Neuronal stem cell (in vitro differentiated cells): Measurements from ENCODE around the gene ARHGEF7.
A peak's percentile ranks its signal among the peaks of the same experiment; 100 is the strongest.

Source experiments
- DNase-seq: peaks from one replicate; pipeline ENCODE4 v3.0.0-alpha.2; 2013; ENCODE audit warnings: low spot score
- H2AFZ ChIP-seq: one replicate; pipeline ENCODE4 v1.6.1; 2013; ENCODE audit warnings: mild to moderate bottlenecking, low read length, inconsistent platforms
- H2AK5ac ChIP-seq: 2 replicates; pipeline ENCODE4 v1.6.1; 2013; ENCODE audit warnings: low read depth, mild to moderate bottlenecking, inconsistent platforms, low read length, moderate library complexity, mixed read lengths
- H2BK120ac ChIP-seq: 2 replicates; pipeline ENCODE4 v1.6.1; 2013; ENCODE audit warnings: low read depth, mild to moderate bottlenecking, inconsistent platforms, low read length, moderate library complexity, mixed read lengths
- H2BK12ac ChIP-seq: one replicate; pipeline ENCODE4 v1.6.1; 2013; ENCODE audit warnings: low read length, inconsistent platforms
- H2BK15ac ChIP-seq: 2 replicates; pipeline ENCODE4 v1.6.1; 2013; ENCODE audit warnings: mild to moderate bottlenecking, low read length, inconsistent platforms, mixed read lengths
- H2BK5ac ChIP-seq: one replicate; pipeline ENCODE4 v1.6.1; 2013; ENCODE audit warnings: inconsistent platforms, mild to moderate bottlenecking, low read length, moderate library complexity
- H3K14ac ChIP-seq: one replicate; pipeline ENCODE4 v1.6.1; 2013; ENCODE audit warnings: low read length, inconsistent platforms
- H3K18ac ChIP-seq: 2 replicates; pipeline ENCODE4 v1.6.1; 2013; ENCODE audit warnings: low read length, inconsistent platforms
- H3K23ac ChIP-seq: 2 replicates; pipeline ENCODE4 v1.6.1; 2013; ENCODE audit warnings: low read depth, mild to moderate bottlenecking, mixed read lengths, low read length, inconsistent platforms; ENCODE audit not compliant: poor library complexity
- H3K27ac ChIP-seq: replicated peaks from 3 replicates; pipeline ENCODE4 v1.5.1; 2013; ENCODE audit warnings: low read length, inconsistent platforms
- H3K27me3 ChIP-seq, 3 experiments: 2 replicates each; pipeline ENCODE4 v1.6.1; 2013; ENCODE audit warnings: low read length in 3 of 3, mild to moderate bottlenecking in 2 of 3, inconsistent platforms in 1 of 3, low read depth in 1 of 3, mixed read lengths in 1 of 3, moderate library complexity in 1 of 3; ENCODE audit not compliant: control insufficient read depth in 3 of 3, insufficient read depth in 3 of 3
- H3K36me3 ChIP-seq, 2 donors: replicated peaks in 1 of 2; 2 replicates each; pipeline ENCODE4 v1.6.1; 2013; ENCODE audit warnings: low read length in 2 of 2; ENCODE audit not compliant: control insufficient read depth in 2 of 2, insufficient read depth in 2 of 2
- H3K4ac ChIP-seq: 2 replicates; pipeline ENCODE4 v1.6.1; 2013; ENCODE audit warnings: inconsistent platforms, mild to moderate bottlenecking, low read length, moderate library complexity
- H3K4me1 ChIP-seq, 2 donors: 1 replicate in 1 of 2; 2 replicates in 1 of 2; pipeline ENCODE4 v1.6.1; 2013; ENCODE audit warnings: low read length in 2 of 2, low read depth in 1 of 2; ENCODE audit not compliant: control insufficient read depth in 2 of 2, insufficient read depth in 1 of 2
- H3K4me2 ChIP-seq: one replicate; pipeline ENCODE4 v1.6.1; 2013; ENCODE audit warnings: mild to moderate bottlenecking, low read length, inconsistent platforms; ENCODE audit not compliant: insufficient read depth, poor library complexity, severe bottlenecking
- H3K4me3 ChIP-seq, 2 donors: 2 replicates each; pipeline ENCODE4 v1.5.1; 2013; ENCODE audit warnings: low read length in 2 of 2, mild to moderate bottlenecking in 2 of 2, inconsistent platforms in 1 of 2, moderate library complexity in 1 of 2
- H3K79me1 ChIP-seq: one replicate; pipeline ENCODE4 v1.6.1; 2013; ENCODE audit warnings: low read depth, mild to moderate bottlenecking, inconsistent platforms, low read length, moderate library complexity
- H3K9ac ChIP-seq: one replicate; pipeline ENCODE4 v1.6.1; 2013; ENCODE audit warnings: mild to moderate bottlenecking, low read depth, low read length, inconsistent platforms; ENCODE audit not compliant: poor library complexity
- H3K9me3 ChIP-seq, 2 donors: replicated peaks in 1 of 2; 2 replicates each; pipeline versions ENCODE3 to v1.6.1; 2013; ENCODE audit warnings: low read length in 2 of 2, mild to moderate bottlenecking in 2 of 2, inconsistent platforms in 1 of 2, low read depth in 1 of 2, mixed read lengths in 1 of 2, moderate library complexity in 1 of 2; ENCODE audit not compliant: control insufficient read depth in 2 of 2, insufficient read depth in 1 of 2
- H4K8ac ChIP-seq: one replicate; pipeline ENCODE4 v1.6.1; 2013; ENCODE audit warnings: low read depth, mild to moderate bottlenecking, inconsistent platforms, low read length, moderate library complexity
- H4K91ac ChIP-seq: one replicate; pipeline ENCODE4 v1.6.1; 2013; ENCODE audit warnings: low read length, low read depth, mild to moderate bottlenecking, inconsistent platforms; ENCODE audit not compliant: poor library complexity
- WGBS, 2 donors: extraction: QIAGEN DNeasy Blood & Tissue Kit; methylation state at CpG; one replicate each; pipeline ENCODE4 v1.1.7; 2013; ENCODE audit warnings: missing lambda C conversion rate in 2 of 2, mixed read lengths in 1 of 2; ENCODE audit not compliant: insufficient read length in 2 of 2, insufficient replicate concordance in 1 of 2; ENCODE audit errors: extremely low coverage in 2 of 2; 5-methylcytosine and 5-hydroxymethylcytosine counted together

The ARHGEF7 gene

DNA sequence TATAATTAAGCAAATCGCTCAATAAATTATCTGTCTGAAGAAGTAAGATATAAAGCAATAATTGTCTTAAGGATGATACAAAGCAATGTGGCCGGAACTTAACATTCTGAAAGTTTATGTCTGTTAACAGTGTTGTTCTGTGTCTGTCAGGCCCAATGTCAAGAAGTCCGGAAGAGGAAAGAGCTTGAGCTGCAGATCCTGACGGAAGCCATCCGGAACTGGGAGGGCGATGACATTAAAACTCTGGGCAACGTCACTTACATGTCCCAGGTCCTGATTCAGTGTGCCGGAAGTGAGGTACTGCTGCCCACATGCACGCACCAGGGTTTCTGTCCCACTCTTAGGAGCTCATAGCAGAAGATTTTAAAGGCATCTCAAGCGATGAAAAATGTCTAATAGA is 160.3 kb downstream of the ARHGEF7 start:
- WGBS, 2 donors: no CpG with 5 or more reads among the region's 10 CpGs
- Histone ChIP-seq H3K23ac (no peak overlapping the region), H2AFZ (no peak overlapping the region), H3K4ac (no peak overlapping the region), H4K91ac (no peak overlapping the region), H3K9ac (no peak overlapping the region), H3K18ac (no peak overlapping the region), H2AK5ac (no peak overlapping the region), H3K36me3 (peaks cover 32 to 100% of the 10 kb centered on the region in 2 donors), H3K4me3 (no peak overlapping the region), H2BK5ac (no peak overlapping the region), H4K8ac (no peak overlapping the region), H2BK12ac (no peak overlapping the region), H3K4me1 (no peaks in the 10 kb centered on the region), H2BK120ac (no peak overlapping the region), H3K14ac (no peak overlapping the region), H3K27me3 (no peaks in the 10 kb centered on the region), H3K27ac (no peak overlapping the region), H3K9me3 (no peaks in the 10 kb centered on the region), H3K79me1 (peaks cover 5% of the 10 kb centered on the region), H3K4me2 (no peak overlapping the region), H2BK15ac (no peak overlapping the region)
- no peak for DNase-seq

- no peak overlapping the region for H2BK5ac ChIP-seq
- no CpG with 5 or more reads among the region's 5 CpGs for WGBS, 2 donors
- H3K36me3 ChIP-seq: peaks cover 34 to 99% of the 10 kb centered on the region in 2 donors
- H3K4ac ChIP-seq: no peak overlapping the region
- H3K27ac ChIP-seq: no peak overlapping the region
- no peak overlapping the region for H3K14ac ChIP-seq
- H3K4me3 ChIP-seq: no peak overlapping the region
- H2BK12ac ChIP-seq: no peak overlapping the region
- H3K27me3 ChIP-seq: no peaks in the 10 kb centered on the region
- H2BK120ac ChIP-seq: no peak overlapping the region
- H2AK5ac ChIP-seq: no peak overlapping the region
- no peak overlapping the region for H4K8ac ChIP-seq
- no peak overlapping the region for H3K4me2 ChIP-seq
- peaks cover 3% of the 10 kb centered on the region for H3K79me1 ChIP-seq
- no peak overlapping the region for H3K9ac ChIP-seq
- no peak overlapping the region for H3K18ac ChIP-seq
- no peak overlapping the region for H4K91ac ChIP-seq
- H2AFZ ChIP-seq: no peak overlapping the region
- no peak overlapping the region for H3K23ac ChIP-seq
- no peaks in the 10 kb centered on the region for H3K4me1 ChIP-seq
- no peak overlapping the region for H2BK15ac ChIP-seq
- DNase-seq: no peak
- H3K9me3 ChIP-seq: no peaks in the 10 kb centered on the region
Observed at GRCh38 chr13:111275995-111276618, 161.0 kb downstream of the ARHGEF7 start.

DNA sequence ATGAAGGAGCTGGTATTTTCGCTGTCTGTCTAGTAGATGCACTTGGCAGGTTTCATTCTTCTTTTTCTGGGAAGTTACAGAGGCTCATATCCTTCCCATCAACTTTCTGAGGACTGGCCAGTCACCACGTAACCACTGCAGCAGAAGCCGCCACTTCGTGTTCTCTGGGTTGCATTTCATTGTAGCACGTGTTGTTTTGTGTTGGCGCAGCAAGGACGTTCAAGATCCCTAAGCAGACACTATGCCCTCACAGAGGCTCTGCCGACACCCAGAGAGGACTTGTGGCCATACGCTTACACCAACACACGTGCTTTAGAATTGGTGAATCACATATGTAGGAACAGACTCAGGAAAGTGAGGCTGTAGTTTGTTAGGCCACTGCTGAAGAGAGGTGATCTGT is 163.1 kb downstream of the ARHGEF7 start:
- Histone ChIP-seq H3K79me1 (peaks cover 5% of the 10 kb centered on the region), H3K9ac (no peak overlapping the region), H2BK5ac (no peak overlapping the region), H3K4ac (no peak overlapping the region), H2BK120ac (no peak overlapping the region), H4K91ac (no peak overlapping the region), H3K27ac (no peak overlapping the region), H3K9me3 (no peaks in the 10 kb centered on the region), H3K18ac (no peak overlapping the region), H3K4me2 (no peak overlapping the region), H3K4me3 (no peak overlapping the region), H3K36me3 (peaks cover 32 to 99% of the 10 kb centered on the region in 2 donors), H2AFZ (no peak overlapping the region), H4K8ac (no peak overlapping the region), H3K23ac (no peak overlapping the region), H2BK12ac (no peak overlapping the region), H3K14ac (no peak overlapping the region), H2BK15ac (no peak overlapping the region), H3K27me3 (no peaks in the 10 kb centered on the region), H2AK5ac (no peak overlapping the region), H3K4me1 (no peaks in the 10 kb centered on the region)
- WGBS, 2 donors: no CpG with 5 or more reads among the region's 10 CpGs
- DNase-seq: no peak

DNA sequence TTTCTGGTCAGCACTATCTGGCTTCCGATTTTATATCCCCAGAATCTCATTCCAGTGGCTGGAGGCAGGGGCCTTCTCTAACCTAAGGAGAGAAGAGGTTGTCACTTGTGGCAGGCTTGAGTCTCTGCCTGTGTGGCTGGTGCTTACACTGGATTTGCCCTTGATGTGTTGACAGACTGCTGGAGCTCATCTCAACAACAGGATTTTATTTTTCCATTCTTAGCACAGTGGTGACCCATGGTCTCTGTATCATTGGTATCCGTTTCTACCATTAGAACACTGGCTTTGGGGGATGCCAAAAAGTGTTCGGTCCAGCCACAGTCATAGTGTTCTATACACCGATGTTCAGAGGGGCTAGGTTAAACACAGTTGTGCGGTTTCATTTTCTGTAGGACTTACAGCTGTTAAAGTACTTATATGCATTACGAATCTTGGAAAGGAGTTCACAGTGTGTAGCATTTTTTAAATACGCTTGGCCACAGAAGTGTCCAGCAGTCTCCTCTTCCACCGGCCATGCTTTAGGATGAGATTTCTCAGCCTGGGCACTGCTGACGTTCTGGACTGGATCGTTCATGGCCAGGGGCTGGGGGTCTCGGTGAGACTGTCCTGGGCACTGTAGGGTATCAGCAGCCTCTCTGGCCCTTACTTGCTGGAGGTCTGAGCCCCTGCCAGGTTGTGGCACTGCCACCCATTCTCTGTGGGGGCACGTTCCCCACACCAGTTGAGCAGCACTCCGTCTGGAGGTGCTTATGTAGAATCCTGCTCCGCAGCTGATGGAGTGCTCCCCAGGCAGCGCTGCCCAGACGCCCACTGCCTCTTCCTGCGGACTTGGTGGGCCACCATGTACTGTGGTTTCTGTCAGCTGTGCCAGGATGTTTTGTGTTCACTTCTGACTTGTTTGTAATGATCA is 163.9 kb downstream of the ARHGEF7 start:
- Histone ChIP-seq H3K79me1 (peaks cover 5% of the 10 kb centered on the region), H3K9me3 (no peaks in the 10 kb centered on the region), H3K4me2 (no peak overlapping the region), H2BK120ac (no peak overlapping the region), H3K14ac (no peak overlapping the region), H3K4ac (peak overlapping the region; percentile 66), H2AK5ac (no peak overlapping the region), H3K27ac (no peak overlapping the region), H2BK5ac (no peak overlapping the region), H4K91ac (no peak overlapping the region), H3K23ac (no peak overlapping the region), H3K4me3 (no peak overlapping the region), H2AFZ (no peak overlapping the region), H4K8ac (no peak overlapping the region), H2BK15ac (no peak overlapping the region), H2BK12ac (no peak overlapping the region), H3K18ac (no peak overlapping the region), H3K4me1 (no peaks in the 10 kb centered on the region), H3K27me3 (no peaks in the 10 kb centered on the region), H3K36me3 (peaks cover 33 to 99% of the 10 kb centered on the region in 2 donors), H3K9ac (no peak overlapping the region)
- WGBS, 2 donors: no CpG with 5 or more reads among the region's 17 CpGs
- no peak for DNase-seq
